Natural killer cell (primary cell): ENCODE data around the gene CKM. TPM values are rescaled to one million over a fixed set of nuclear protein-coding genes. Genes with fewer than 3 reads are reported as not detected.

Experiments
- ATAC-seq, 3 donors: fragments of 150-1000 bp in 2 of 3; fragments of 200-7000 bp in 1 of 3; cut with Tn5 transposase; 1 replicate in 1 of 3; 2 replicates in 2 of 3; pipeline ENCODE4 v1.10.0; 2021; ENCODE audit warnings: mild to moderate bottlenecking in 2 of 3, moderate library complexity in 2 of 3
- DNase-seq, 2 donors: peaks; one replicate each; pipeline versions ENCODE4 v3.0.0 to v3.0.0-alpha.2; 2013 to 2021; ENCODE audit warnings: mixed read lengths in 1 of 2
- H3K27ac ChIP-seq: one replicate; pipeline ENCODE4 v1.5.1; 2013; ENCODE audit warnings: mild to moderate bottlenecking, low read length
- H3K27me3 ChIP-seq: one replicate; pipeline ENCODE4 v1.6.1; 2013; ENCODE audit warnings: low read length; ENCODE audit not compliant: control insufficient read depth, insufficient read depth
- H3K36me3 ChIP-seq: one replicate; pipeline ENCODE4 v1.6.1; 2013; ENCODE audit warnings: low read length; ENCODE audit not compliant: control insufficient read depth, insufficient read depth
- H3K4me1 ChIP-seq: one replicate; pipeline ENCODE4 v1.6.1; 2013; ENCODE audit warnings: low read length; ENCODE audit not compliant: control insufficient read depth, insufficient read depth
- H3K4me3 ChIP-seq: one replicate; pipeline ENCODE4 v1.5.1; 2013; ENCODE audit warnings: low read length
- H3K9me3 ChIP-seq: one replicate; pipeline ENCODE4 v1.6.1; 2013; ENCODE audit warnings: low read length; ENCODE audit not compliant: control insufficient read depth, insufficient read depth
- H3K27ac Mint-ChIP-seq, 2 donors: one replicate each; pipeline ENCODE4 v1.8.0; 2022; ENCODE audit warnings: mild to moderate bottlenecking in 2 of 2, mixed read lengths in 2 of 2, moderate library complexity in 1 of 2
- H3K27me3 Mint-ChIP-seq, 2 donors: one replicate each; pipeline ENCODE4 v1.8.0; 2022; ENCODE audit warnings: low read depth in 2 of 2, mixed read lengths in 2 of 2
- H3K36me3 Mint-ChIP-seq: one replicate; pipeline ENCODE4 v1.8.0; 2022; ENCODE audit warnings: mixed read lengths
- H3K4me1 Mint-ChIP-seq, 2 donors: one replicate each; pipeline ENCODE4 v1.8.0; 2022; ENCODE audit warnings: mixed read lengths in 2 of 2
- H3K4me3 Mint-ChIP-seq: one replicate; pipeline ENCODE4 v1.8.0; 2022; ENCODE audit warnings: mild to moderate bottlenecking, moderate library complexity, mixed read lengths
- H3K9me3 Mint-ChIP-seq, 2 donors: one replicate each; pipeline ENCODE4 v1.8.0; 2022; ENCODE audit warnings: mixed read lengths in 2 of 2
- CTCF ChIP-seq: fragments of 200-600 bp; IDR thresholded peaks from one replicate; pipeline ENCODE4 v1.8.0; 2022; ENCODE audit warnings: antibody characterized with exemption
- WGBS: methylation state at CpG from one replicate; pipeline ENCODE4 v1.1.7; 2013; ENCODE audit warnings: missing lambda C conversion rate; ENCODE audit not compliant: insufficient coverage; 5-methylcytosine and 5-hydroxymethylcytosine counted together
- intact Hi-C: fragments of 100-400 bp; cut with micrococcal nuclease; formaldehyde crosslinking; loops from one replicate; pipeline ENCODE4 v1.14.2; 2022
- total RNA-seq, 4 donors: library from RNA; stranded (reverse); fragments of 120-200 nt in 1 of 4; gene quantifications; one replicate each; pipeline versions ENCODE4 v1.2.3 to v1.2.4, GENCODE V29; 2013 to 2022

Gene CKM
- total RNA-seq, 3 donors from 2014 or later (not counting 1 experiment from before 2014, with no cell fraction given), result not detected

DNA sequence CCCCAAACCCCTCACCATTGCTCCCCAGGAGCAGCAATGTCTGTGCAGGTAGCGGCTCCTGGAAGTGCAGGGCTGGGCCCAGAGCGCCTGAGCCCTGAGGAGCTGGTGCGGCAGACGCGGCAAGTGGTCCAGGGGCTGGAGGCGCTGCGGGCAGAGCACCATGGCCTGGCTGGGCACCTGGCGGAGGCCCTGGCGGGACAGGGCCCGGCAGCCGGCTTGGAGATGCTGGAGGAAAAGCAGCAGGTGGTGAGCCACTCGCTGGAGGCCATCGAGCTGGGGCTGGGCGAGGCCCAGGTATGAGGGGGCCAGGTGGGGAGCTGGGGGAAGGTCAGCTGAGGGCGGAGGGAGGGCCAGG, 22.8 kb upstream of the CKM start:
- H3K4me1 Mint-ChIP-seq, result no peaks in the 10 kb centered on the region
- no peak for ATAC-seq
- no peak for TF ChIP-seq CTCF
- no peak overlapping the region for H3K4me3 Mint-ChIP-seq
- DNase-seq, result no peak
- Histone ChIP-seq H3K27ac (no peak overlapping the region), H3K4me3 (no peak overlapping the region), H3K4me1 (peaks cover 4% of the 10 kb centered on the region), H3K9me3 (no peaks in the 10 kb centered on the region), H3K27me3 (peaks cover 7% of the 10 kb centered on the region), H3K36me3 (no peaks in the 10 kb centered on the region)
- peaks cover under 1 to 5% of the 10 kb centered on the region in 2 donors for H3K27me3 Mint-ChIP-seq
- H3K36me3 Mint-ChIP-seq, result no peaks in the 10 kb centered on the region
- intact Hi-C loops, result no loop called here
- H3K27ac Mint-ChIP-seq, result no peak overlapping the region
- no peaks in the 10 kb centered on the region for H3K9me3 Mint-ChIP-seq
- WGBS, result 91% methylated on average over 15 of the region's 15 CpGs

GRCh38 chr19:45344621-45345505, 22.2 kb upstream of the CKM start:
- DNase-seq (no peak), ATAC-seq (no peak)
- Mint-ChIP-seq H3K36me3 (no peaks in the 10 kb centered on the region), H3K27ac (no peak overlapping the region), H3K4me3 (no peak overlapping the region), H3K9me3 (no peaks in the 10 kb centered on the region), H3K27me3 (peaks cover 7 to 10% of the 10 kb centered on the region in 2 donors), H3K4me1 (peaks cover 6% of the 10 kb centered on the region in 2 donors)
- H3K9me3 ChIP-seq, result no peaks in the 10 kb centered on the region
- peaks cover 12% of the 10 kb centered on the region for H3K27me3 ChIP-seq
- H3K36me3 ChIP-seq, result no peaks in the 10 kb centered on the region
- no peak for TF ChIP-seq CTCF
- WGBS, result 76% methylated on average over 15 of the region's 15 CpGs
- H3K4me1 ChIP-seq, result peaks cover 6% of the 10 kb centered on the region
- intact Hi-C loops, result no loop called here
- no peak overlapping the region for H3K4me3 ChIP-seq
- H3K27ac ChIP-seq, result no peak overlapping the region

DNA sequence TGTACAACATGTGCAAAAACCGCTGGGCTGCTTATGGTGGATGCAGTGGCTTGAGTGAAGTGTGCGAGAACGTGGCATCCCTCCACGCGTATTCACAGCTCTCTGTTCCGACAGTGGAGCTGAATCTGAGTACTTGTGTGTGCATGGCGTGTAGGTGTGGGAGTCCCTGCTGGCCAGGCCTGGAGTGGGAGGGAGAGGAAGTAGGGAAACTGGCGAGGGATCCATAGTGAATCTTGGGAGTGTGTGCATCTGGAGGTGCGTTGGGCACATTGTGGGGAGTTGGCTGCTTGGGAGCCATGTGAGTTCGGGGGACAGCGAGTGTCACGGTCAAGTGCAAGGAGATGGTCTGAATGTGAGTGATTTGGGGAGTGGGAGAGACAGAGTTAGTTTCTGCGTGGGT, 20.2 kb upstream of the CKM start:
- no peak for TF ChIP-seq CTCF
- Histone ChIP-seq H3K4me3 (no peak overlapping the region), H3K36me3 (no peaks in the 10 kb centered on the region), H3K9me3 (no peaks in the 10 kb centered on the region), H3K4me1 (peaks cover 10% of the 10 kb centered on the region), H3K27ac (no peak overlapping the region), H3K27me3 (peaks cover 12% of the 10 kb centered on the region)
- no peak for ATAC-seq
- no peaks in the 10 kb centered on the region for H3K9me3 Mint-ChIP-seq
- DNase-seq, result no peak
- peaks cover 10 to 12% of the 10 kb centered on the region in 2 donors for H3K4me1 Mint-ChIP-seq
- H3K27me3 Mint-ChIP-seq, result peaks cover 8 to 18% of the 10 kb centered on the region in 2 donors
- no peak overlapping the region for H3K4me3 Mint-ChIP-seq
- H3K27ac Mint-ChIP-seq, result no peak overlapping the region
- H3K36me3 Mint-ChIP-seq, result no peaks in the 10 kb centered on the region
- intact Hi-C loops, result no loop called here
- WGBS, result 83% methylated on average over 12 of the region's 13 CpGs
